Measurements from ENCODE around the gene DDX20. TPM values are rescaled to one million over a fixed set of nuclear protein-coding genes. Genes with fewer than 3 reads are reported as not detected.
"Not testable (repeated sequence)": the region's sequence is repeated elsewhere in the genome, so short reads cannot be mapped to it uniquely, and the experiment has no call there.

Gene DDX20
- total RNA-seq, 1 experiment from 2014 or later: 22.7 TPM

DNA sequence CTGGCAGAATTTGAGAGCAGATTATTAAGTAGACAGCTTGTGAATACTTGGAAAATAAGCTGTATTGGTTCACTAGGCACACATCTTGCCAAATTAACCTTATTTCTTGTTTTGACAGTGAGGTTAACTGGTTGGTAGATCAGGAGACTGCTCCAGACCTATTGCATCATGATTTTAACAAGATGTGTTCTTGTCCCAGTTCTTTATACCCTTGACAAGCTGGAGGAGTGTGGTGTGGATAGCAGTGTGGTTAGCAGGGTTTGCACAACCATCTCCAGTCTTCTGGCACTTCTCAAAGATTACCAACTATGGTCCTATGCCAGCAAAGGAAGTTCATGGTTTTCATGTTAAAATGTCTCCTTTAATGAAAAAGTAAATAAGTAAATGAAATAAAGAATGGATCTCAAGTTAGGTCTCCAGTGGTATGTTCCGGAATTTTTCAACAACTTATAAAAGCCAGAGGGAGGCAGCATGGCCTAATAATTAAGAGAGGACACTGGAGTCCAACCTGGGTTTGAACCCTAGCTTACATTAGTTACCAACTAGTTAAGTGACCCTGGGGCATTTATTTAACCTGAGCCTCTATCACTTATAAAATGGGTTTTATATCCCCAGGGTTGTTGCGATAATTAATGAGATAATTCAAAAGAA, 34.1 kb downstream of the DDX20 start:
- DNase-seq (ENCODE audit: low spot score): peak; percentile 9

DNA sequence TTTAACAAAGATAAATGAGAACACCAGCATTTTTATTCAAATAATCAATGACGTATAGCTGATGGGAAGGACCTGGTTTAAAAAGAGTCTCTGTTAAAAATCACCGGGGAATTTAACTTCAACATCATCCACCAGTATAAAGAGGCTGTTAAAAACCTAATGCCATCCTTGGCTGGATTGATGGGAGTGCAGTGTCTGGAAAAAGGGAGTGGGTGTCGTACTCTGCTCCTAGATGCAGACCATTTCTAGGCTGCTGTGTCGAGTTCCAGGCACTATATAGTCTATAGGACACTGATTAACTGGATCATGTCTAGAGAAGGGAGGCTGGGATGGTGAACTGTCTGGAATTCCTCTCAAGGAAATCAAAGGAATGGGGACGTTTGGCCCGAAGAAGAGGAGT, 36.1 kb downstream of the DDX20 start:
- no peak for DNase-seq (ENCODE audit: low spot score)

DNA sequence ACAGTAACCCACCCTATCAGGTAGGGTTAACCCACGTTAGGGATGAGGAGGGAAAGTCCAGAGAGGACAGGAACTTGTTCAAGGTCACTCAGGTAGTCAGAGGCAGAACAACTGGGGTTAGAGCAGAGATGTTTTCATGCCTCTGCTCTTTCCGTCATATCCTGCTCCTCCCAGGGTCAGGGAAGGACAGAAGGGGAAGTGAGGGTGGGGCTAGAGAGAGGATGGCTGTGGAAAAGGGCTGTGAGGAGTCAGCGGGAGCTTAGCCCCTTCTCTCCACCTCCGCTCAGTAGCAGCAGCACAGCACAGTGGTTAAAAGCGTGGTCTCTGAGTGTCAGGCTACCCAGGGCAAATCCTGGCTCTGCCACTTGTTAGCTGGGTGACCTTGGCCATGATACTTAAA, 36.5 kb downstream of the DDX20 start:
- no peak for DNase-seq (ENCODE audit: low spot score)

DNA sequence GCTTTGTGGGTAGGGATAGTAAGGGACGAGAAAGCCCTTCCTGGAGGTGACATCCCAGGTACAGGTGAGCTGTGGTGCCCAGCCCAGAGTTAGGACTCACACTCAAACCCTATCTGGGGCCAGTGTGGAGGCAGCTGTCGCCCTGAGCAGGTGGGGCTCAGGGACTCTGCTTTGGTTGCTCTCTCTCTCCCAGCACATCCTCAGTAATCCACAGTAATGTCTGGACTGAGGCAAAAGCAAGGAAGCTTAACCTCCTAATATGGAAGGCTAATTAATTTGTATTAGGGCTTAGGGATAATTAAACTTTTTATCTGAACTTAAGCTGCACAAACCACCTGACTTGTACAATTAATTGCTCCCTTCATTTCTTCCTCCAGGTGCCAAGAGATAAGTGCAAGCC, 38.2 kb downstream of the DDX20 start:
- DNase-seq (ENCODE audit: low spot score): no peak

DNA sequence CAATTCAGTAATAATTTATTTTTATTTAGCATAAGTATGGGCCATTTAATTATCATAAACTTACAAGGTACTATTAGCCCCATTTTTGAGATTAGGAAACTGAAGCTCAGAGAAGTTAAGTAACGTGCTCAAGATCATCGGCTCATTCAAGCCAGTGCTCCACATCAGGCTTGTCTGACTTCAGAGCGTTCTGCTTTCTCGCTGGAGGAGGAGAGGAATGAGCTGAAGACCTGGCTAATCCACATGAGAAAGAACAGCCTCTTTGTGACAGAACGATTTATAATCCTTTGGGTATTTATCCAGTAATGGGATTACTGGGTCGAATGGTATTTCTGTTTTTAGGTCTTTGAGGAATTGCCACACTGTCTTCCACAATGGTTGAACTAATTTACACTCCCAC, 39.7 kb downstream of the DDX20 start:
- no peak for DNase-seq (ENCODE audit: low spot score)

DNA sequence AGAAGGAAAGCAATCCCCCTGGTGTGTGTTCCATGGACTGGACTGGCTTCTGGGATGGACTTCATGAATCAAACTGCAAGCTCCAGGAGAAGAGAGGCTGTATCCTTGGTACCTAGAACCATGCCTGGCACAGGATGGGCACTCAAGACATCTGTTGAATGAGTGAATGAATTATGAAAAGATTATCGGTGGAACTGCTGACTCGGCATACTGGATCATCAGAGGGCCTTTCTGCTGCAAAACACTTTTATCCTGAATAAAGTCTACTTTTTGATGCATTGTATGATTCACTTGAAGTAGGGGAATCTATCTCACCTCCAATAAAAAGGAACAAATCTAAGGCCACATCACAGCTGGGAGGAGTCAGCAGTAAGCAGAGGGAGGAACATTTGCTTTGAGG, 42.9 kb downstream of the DDX20 start:
- no peak for DNase-seq (ENCODE audit: low spot score)

DNA sequence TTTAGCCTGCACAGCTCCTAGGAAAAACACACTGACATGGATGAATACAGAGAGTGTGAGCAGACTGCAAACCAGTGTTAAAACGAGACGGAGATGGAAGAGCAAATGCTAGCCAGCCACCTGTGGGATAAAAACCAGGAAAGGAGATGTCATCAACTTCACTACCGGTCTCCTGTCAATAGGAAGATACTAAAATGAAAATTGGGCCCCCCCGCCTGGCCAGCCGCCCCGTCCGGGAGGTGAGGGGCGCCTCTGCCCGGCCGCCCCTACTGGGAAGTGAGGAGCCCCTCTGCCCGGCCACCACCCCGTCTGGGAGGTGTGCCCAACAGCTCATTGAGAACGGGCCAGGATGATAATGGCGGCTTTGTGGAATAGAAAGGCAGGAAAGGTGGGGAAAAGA, 44.0 kb downstream of the DDX20 start:
- DNase-seq (ENCODE audit: low spot score): not testable (repeated sequence)

DNA sequence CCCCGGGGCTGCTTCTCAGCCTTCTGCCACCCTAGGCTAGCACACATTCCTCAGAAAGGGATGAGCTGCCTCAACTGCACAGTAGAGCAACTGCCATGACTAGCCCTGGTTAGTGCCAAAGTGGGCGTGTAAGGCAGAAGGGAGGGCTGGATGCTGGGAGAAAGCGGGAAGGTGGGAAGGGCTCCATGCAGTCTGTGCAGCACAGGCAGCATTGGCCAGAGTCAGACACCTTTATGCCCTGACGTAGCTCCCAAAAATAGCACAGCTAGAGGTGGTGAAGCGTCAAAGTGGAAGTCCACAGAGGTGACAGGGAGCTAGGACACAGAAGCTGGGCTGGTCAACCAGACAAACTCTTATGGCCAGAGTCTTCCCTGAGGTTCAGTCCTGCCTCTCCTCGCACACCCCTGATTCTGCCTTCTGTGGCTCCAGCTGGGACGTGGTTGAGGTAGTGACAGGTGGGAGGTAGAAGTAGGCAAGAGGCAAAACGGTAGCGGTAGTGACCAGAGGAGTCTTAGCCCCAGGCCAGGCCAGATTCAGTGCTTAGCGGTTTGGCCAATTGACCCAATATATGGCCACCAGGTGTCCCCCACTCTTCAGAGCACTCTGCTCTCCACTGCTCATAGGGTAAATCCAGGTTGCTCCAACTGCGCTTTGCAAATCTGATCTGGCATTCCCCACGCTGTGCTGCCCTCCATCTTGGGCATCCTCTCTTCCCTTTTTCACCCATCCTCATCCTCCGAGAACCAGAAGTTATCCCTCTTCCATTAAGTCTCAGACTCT, 45.6 kb downstream of the DDX20 start:
- DNase-seq (ENCODE audit: low spot score): no peak

DNA sequence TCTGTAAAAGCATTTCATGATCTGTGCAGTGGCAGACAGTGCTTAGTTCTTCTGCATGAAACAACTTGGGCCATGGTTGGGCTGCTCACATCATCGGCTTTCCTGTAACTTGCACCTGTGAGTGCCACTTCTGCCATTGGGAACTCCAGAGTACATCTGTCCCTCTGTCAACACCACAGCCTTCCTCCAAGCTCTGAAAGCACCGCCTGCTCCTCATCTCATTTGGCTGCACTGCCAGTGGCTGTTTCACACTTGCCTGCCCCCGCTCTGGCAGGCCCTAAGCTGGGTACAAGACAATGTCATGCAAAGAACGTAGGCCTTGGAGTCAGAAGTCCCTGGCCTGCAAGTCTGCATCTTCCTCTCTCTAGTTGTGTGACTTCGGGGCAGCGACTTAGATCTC, 46.4 kb downstream of the DDX20 start:
- DNase-seq (ENCODE audit: low spot score): no peak

DNA sequence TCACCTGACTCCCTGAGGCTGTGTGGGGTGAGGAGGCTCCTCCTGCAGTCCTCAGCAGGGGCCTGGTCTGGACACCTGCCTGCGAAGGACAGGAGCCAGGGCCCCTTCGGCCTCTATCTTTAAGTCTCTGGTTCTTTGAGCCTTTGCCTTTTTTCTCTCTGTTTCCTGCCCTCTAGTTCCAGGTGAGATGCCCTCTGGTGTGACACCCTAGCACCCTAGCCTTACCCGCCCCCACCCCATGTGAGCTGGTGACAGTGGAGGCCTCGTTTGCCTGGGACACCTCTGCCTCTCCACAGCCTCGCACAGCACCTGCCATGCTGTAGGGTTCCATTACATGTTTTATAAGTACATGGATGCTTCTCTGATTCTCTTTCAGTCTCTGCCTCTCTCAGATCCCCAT, 47.3 kb downstream of the DDX20 start:
- no peak for DNase-seq (ENCODE audit: low spot score)

DNA sequence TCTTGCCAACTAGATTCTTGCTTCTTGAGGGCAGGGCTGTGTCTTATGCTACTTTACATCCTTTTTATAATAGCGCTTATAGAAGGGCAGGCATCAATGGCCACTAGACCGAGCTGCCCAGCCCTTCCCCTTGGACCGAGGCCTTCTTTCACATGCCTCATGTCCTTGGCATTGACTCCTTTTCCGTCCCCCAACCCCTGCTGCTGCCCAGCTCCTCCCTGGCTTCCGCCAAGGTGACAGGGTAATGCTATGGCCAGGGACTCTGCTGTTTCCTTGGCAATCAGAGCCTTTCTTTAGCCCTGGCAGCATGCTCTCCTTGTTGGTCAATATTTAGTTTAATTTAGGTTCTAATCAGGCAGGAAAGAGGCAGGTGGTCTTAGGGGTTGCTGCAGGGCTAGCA, 48.2 kb downstream of the DDX20 start:
- DNase-seq (ENCODE audit: low spot score): no peak

DNA sequence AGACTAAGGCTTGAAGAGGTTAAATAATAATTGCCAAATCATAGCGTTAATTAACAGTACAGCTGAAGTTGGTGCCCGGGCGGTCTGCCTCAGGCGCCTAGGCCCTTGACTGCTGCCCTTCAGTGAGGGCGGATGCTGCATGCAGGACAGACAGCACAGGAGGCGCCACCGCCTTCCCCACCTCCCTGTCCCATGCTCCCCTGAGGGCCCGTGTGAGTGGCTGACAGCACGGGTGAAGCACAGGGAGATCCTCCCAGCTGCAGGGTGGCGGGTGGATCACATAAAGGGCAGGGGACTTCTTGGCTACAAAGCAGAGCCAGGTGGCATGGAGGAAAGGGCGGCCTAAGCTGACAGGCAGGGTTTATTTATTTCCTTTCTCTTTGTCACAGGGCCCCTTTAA, 49.1 kb downstream of the DDX20 start:
- no peak for DNase-seq (ENCODE audit: low spot score)

DNA sequence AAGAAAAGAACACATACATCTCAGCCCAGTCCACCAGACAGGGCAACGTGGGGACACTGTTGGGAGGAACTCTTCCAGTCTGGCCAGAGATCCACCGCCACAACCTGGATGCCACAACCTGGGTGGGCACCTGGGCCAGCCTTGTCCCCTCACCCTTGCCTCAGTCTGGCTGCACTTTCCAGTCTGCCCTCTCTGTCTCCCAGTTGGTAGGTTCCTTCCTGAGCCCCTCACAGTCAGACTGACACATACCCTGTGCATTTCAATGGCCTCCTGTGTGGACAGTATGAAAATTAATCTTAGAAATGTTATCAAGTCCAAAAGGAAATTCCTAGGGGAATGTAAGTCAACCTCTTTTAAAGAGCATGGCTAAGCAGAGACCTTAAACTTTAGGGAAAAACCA, 49.5 kb downstream of the DDX20 start:
- no peak for DNase-seq (ENCODE audit: low spot score)

DNA sequence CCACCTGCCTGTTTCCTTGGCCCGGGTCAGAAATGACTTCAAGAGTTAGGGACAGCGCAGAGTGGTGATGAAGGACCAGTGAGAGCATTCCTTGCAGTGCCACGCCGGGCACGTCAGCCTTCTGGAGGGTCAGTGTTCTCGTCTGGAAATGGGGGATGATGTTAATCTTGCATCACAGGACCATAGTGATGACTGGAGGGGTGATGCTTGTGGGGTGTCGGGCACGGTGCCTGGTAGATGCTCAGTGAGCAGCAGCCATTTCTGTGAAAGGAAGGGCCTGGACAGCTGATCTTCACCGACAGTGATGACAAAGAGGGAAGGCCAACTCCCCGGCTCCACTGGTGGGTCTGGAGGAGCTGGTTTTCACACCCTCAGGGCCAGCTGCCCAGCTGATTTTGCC, 56.2 kb downstream of the DDX20 start:
- DNase-seq (ENCODE audit: low spot score): no peak

DNA sequence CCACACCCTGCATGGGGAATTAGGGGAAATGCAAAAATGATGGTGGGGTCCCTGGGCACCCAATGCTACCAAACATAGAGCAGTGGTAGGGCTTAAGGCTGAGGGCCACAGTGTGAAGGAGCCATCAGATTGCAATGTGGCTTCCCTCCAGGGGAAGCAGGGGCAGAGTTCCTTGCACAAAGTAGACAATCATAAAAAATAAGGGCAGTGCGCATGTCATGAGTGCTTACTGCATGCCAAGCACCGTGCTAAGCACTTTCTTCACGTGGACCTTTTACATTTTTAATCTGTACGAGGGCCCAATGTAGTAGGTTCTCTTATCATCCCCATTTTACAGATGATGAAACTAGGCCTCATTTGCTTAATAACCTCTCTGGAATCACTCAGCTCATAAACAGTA, 56.6 kb downstream of the DDX20 start:
- no peak for DNase-seq (ENCODE audit: low spot score)

DNA sequence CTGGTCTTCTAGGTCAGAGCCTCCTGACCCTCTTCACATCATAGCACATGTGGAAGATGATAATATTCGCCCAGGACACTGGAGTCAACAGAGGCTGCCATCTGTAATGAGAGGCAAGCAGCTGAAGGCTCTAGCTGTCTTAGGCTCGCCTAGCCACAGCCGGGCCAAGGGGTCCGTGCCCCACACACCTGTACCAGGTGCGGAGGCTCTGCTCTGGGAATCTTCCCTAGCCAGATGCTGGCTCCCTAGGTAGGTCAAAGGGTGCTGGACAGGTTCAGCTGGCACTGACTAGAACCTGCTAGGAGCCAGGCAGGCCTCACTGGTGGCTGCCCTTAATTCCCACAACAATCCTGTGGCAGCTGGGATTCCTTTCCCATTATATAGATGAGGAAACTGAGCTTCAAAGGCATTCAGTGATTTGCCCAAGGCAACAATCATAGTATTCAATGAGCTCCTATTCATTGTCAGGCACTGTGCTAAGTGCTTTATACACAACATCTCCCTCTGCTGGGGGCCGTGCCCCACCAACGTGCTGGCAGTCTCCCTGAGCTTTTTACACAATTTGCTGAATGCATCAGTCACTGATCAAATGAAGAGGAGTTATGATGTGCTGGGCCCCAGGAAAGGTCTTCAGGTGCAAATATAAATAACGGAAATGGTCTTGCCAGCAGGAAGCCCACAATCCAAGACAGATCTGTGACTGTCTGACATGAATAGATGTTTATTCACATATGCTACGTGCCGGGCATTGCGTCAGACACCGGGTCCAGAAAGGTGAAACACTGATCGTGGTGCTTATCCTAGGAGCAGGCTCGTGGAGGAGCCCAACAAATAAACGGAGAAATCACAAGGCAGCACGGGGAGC, 58.0 kb downstream of the DDX20 start:
- no peak for DNase-seq (ENCODE audit: low spot score)

DNA sequence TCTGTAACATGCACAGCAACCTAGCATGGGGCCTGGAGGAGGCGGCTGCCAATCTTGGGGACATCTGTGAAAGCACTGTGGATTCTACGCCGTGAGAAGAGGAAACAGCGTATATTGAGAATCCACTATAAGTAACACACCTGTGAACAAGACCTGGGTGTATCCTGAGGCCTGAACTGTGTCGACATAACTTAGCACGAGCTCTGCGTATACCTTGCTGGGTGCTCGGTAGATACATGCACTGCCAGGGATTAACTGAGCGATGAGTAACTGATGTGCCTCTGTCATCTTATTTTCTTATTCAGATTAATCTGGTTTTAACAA, 58.6 kb downstream of the DDX20 start:
- DNase-seq (ENCODE audit: low spot score): no peak

DNA sequence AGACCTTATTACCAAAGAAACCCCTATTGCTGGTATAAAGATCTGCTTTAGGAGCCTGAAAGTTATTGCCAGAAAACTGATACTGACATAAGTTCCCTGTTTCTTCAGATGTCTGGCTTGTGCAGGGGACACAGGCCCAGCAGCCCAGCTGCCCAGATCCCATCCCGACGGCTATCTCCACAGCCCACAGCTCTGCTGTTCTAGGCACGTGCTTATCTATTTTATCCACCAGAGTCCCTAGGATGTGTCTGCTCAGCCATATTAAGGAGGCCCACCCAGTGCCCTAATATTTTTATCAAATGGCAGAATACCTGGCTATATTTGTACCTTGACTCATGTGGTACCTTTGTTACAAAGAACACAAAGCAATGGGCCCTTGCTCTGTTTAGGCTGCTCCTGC, 58.9 kb downstream of the DDX20 start:
- no peak for DNase-seq (ENCODE audit: low spot score)

Other genes starting within 250 kb of the DDX20 start
- gene RAP1A, start 136.1 kb upstream of the DDX20 start, total RNA-seq (2014; rRNA removed; shearing (Covaris generic)): 20.0 and 32.4 TPM in 2 replicates
- gene INKA2, start 16.5 kb upstream of the DDX20 start, total RNA-seq (2014; rRNA removed; shearing (Covaris generic)): 3.7 and 4.4 TPM in 2 replicates
- gene KCND3, start 233.8 kb downstream of the DDX20 start, total RNA-seq (2014; rRNA removed; shearing (Covaris generic)): 0.08 and 0.14 TPM in 2 replicates

Measured in H4 (cell line).